CD4-positive, alpha-beta T cell treated with Interleukin-6 for 4 hours (primary cell): ENCODE data around the gene MAST4.
"Not testable (repeated sequence)": the region's sequence is repeated elsewhere in the genome, so short reads cannot be mapped to it uniquely, and the experiment has no call there.

Source experiments
- DNase-seq: peaks from one replicate; pipeline ENCODE4 v3.0.0-alpha.2; 2020; ENCODE audit warnings: mixed read lengths

Gene MAST4

DNA sequence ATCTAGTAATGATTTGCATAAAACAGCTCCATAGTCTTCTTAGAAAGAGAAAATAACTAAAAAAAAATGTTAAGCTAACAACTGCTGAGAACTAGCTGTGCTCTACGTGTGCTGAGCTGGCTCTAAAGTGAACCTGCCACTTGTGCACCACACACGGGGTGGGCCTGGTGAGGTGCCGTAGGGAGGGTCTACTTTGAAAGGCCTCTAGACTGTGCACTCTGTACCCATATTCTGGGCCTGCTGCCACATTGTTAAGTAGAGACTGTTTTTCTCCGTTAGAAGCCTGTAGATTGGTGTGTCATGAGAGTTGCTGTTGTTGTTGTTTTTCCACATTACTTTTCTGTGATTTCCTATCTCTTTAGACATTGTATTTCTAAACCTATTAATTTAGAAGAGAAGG, 506.5 kb downstream of the MAST4 start:
- DNase-seq, result no peak

- DNase-seq, result no peak
Measured at GRCh38 chr5:67104859-67105258, 508.7 kb downstream of the MAST4 start.

DNA sequence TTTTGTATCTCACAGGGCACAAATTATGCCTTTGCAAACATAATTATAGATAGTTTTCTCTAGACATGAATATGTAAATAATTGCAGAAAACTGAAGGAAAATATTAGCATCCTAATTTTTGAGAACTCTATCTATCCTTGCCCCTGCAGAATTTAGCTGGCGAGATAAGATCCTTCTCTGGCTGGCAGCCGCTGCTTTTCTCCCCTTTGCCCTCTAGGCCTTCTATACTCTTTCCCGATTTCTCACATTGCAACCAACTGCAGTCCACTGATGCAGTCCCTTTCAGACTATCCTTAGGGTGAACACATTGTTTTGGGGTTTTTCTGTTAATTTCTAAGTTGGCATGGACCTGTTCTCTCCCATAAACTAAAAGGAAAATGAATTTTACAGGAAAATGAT, 509.1 kb downstream of the MAST4 start:
- no peak for DNase-seq

- DNase-seq, result no peak
Measured at GRCh38 chr5:67106626-67107342, 510.6 kb downstream of the MAST4 start.

GRCh38 chr5:67111779-67112178, 515.6 kb downstream of the MAST4 start:
- no peak for DNase-seq

- DNase-seq, result no peak
Measured at GRCh38 chr5:67115246-67115645, 519.1 kb downstream of the MAST4 start.

- no peak for DNase-seq
Measured at GRCh38 chr5:67115817-67116216, 519.6 kb downstream of the MAST4 start.

DNA sequence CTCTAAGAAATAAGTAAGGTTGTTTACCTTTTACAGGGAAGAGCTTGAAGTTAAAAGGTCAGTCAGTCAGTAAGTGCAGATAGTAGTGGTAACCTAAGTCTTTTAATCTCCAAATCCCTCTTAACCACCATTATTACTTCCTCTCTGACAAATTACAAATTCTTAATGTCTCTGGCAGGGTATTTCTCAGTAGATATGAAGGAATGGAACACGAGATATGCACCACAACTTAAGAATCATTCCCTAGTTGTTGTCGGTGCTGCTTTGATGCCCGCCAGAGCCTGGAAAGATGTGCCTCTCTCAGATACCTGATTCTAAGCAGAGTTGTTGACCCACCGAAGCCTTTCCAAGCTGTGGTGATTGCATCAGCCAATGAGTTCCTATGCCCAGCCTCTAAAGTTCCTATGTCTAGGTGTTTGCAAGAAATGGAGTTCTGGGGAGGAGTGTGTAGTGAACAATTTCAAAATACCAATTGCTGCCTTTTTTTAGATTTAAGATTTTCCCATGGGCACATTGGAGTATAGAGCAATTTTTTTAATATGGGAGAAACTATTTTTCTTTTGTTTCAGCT, 521.9 kb downstream of the MAST4 start:
- DNase-seq, result no peak

GRCh38 chr5:67119010-67119409, 522.8 kb downstream of the MAST4 start:
- DNase-seq, result no peak

- no peak for DNase-seq
Measured at GRCh38 chr5:67120032-67120431, 523.8 kb downstream of the MAST4 start.

- no peak for DNase-seq
Measured at GRCh38 chr5:67123819-67124218, 527.6 kb downstream of the MAST4 start.

DNA sequence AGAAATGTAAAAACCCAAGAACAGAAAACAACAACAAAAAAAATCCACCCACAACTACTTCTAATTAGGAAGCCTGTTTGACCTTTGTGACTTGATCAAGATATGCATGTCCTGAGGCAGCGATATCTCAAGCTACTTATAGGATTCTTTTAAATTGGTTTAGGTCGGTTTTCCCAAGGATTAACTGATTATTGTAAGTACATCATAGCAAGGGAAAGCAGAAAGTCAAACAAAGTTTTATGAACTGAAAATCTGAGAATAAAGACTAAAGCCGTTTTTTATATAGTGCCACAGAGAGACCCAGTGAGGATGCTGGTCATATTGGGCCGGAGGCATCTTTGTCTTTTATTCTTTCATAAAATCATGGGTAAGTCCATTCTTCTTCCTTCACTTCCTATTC, 528.4 kb downstream of the MAST4 start:
- DNase-seq, result no peak

- not testable (repeated sequence) for DNase-seq
Measured at GRCh38 chr5:67127347-67127895, 531.2 kb downstream of the MAST4 start.

GRCh38 chr5:67129768-67130167, 533.6 kb downstream of the MAST4 start:
- DNase-seq, result no peak

DNA sequence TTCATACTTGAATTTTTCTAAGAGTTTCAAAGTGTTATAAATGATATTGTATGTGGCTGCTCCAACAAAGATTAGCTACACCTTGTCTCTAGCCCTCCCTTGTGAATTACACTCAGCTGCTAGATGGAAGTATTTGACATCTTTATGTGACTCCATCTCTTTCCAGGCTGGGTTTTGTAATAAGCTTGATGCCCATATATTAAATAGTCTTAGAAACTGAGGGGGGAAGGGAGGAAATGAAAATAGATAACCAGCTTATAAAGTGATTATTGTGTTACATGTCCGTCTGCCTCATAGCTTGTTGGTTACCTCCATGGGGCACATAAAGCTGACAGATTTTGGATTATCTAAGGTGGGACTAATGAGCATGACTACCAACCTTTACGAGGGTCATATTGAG, 537.0 kb downstream of the MAST4 start:
- DNase-seq, result no peak

DNA sequence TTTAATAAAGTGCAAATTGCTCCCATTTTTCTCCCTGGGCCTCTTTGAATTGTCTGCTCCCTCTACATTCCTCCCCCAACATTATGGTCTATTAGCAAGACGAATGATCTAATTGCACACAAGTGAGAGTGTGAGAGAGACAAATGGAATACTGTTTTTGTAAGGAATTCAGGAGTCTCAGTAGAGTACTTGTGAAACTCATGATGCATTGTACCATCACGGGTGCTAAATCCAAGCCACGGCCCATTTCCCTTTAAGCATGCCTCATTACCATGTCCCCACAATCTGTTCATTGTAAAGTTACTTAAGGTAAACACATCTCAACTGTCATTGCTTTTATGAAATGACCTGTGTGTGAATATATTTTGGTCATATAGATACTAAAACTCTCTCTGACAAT, 537.6 kb downstream of the MAST4 start:
- DNase-seq, result no peak

- no peak for DNase-seq
Measured at GRCh38 chr5:67135381-67135984, 539.3 kb downstream of the MAST4 start.

DNA sequence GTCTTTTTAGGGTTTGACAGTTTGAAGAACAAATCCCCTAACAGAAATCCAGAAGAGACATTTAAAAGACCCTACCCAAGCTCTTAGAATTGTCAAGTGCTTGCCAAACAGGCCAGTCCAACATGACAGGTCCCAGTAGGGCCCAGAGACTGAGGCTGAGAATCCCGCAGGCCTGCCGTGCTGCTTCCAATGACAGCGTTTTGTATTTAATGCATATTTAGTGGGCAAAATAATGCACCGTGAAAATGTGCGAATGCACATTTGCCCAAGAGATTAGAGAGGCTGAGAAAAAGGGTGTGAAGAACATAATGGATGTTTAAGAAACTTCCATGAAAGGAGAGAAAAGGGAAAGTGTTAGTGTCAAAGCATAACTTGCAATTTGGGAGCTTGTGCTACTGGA, 542.8 kb downstream of the MAST4 start:
- no peak for DNase-seq

- no peak for DNase-seq
Measured at GRCh38 chr5:67140413-67140812, 544.2 kb downstream of the MAST4 start.

DNA sequence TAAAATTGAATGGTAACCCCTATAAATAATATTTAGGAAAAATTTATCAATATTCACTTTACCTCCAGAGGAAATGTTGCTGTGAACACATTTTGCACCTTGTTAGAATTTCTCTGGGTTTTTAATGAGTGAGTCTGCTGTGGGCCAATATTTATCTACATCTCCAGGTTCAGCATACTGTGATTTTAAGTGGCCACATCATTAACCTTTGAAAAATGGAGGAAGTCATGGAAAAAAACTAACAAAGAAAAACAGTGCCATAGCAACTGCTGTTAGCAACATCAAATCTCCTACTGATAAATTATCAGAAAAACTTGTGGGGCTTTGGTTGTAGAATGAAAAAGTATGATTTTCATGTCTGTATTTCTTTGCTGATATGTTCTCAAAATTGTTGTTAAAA, 545.5 kb downstream of the MAST4 start:
- no peak for DNase-seq

GRCh38 chr5:67142816-67143215, 546.6 kb downstream of the MAST4 start:
- no peak for DNase-seq

- no peak for DNase-seq
Measured at GRCh38 chr5:67143549-67143948, 547.4 kb downstream of the MAST4 start.

DNA sequence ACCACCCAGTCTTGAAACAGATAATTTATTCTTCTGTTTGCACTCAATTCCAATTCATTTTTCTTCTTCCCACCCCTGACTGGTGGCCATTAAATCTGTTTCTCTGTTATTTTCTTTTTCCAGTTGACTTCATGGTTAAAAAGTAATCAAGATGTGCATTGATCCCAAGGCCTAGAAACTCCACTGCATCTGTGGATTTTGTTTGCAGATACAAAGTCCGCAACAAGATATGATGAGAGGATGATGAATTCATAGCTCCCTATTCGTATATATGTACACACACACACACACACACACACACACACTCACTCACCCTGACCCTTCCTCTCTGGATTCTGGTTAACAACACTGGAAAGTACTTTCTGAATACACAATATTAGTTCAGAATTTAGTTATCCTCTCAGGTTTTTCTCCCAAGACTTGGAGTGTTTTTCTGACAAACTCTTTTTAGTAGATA, 548.0 kb downstream of the MAST4 start:
- DNase-seq, result no peak

DNA sequence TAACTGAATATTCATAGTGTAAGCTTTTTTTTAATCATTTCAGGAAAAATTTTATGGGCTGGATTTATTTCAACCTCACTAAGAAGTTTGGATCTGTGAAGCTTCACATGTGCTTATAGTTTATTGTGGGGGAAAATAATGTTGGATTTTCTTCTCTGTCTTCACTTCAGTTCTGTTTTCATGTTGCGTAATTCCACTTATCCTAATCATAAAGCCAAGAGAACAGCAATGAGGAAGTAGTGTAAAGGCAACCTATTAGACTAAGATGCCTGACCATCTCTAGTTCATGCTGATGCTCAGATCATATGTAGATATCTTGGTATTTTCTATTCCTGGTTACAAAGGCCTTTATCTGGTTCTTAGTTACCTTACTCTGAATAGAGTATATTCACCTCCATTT, 550.4 kb downstream of the MAST4 start:
- no peak for DNase-seq
